Measurements from ENCODE around the gene FIG4.

- TF ChIP-seq CTCF (IDR thresholded peaks at IDR 0.05) (no peak), NR3C1 (IDR thresholded peaks at IDR 0.05) (no peak), CHD2 (IDR thresholded peaks at IDR 0.05; ENCODE audit: low read length, partially characterized antibody) (no peak), POLR2A (IDR thresholded peaks at IDR 0.05; ENCODE audit: low read length) (no peak)
These were observed 37.8 kb upstream of the FIG4 start for GRCh38 chr6:109653264-109653663.

Data from A549 (cell line).